ENCODE data around the gene FBXL14. TPM values are rescaled to one million over a fixed set of nuclear protein-coding genes. Genes with fewer than 3 reads are reported as not detected.

FBXL14 gene, protein sequence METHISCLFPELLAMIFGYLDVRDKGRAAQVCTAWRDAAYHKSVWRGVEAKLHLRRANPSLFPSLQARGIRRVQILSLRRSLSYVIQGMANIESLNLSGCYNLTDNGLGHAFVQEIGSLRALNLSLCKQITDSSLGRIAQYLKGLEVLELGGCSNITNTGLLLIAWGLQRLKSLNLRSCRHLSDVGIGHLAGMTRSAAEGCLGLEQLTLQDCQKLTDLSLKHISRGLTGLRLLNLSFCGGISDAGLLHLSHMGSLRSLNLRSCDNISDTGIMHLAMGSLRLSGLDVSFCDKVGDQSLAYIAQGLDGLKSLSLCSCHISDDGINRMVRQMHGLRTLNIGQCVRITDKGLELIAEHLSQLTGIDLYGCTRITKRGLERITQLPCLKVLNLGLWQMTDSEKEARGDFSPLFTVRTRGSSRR
- 10 to 100 TPM; 21.3 to 28.7 TPM for total RNA-seq

DNA sequence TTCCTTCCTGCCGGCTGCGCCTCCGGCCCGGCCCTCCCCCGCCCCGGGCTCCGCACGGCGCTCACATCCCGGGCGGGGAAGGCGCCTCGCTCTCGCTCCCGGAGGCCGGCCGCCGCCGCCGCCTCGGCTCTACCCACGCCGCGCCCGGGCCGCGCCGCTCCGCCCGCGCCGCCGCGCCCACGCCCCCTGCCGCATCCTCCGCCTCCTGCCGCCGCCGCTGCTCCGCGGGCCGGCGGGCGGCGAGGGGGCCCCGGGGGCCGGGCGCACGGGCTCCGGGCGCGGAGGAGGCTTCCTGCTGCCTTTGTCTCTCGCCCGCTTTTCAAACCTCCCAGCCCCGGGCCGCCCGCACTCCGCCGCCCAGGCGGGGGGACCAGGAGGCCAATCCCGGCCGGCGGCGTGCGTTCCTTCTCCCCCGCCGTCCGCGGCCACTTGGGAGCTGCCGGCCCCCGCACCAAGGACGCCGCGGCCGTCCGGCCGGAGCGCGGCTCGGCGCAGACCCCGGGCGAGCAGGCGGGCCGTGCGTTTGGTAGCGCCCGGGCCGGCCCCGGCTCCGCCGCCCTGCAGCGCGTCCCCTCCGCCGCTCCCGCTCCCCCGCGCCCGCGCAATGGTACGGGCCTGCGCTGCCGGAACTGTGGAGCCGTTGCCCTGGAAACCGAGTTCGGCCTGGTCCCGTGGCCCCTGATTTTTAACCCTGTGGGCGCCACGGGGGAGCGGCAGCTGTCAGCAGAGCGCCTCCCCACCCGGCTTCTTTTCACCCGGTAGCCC lies at the start of gene FBXL14:
Gene FBXL14, minus strand, starts transcription at position 321 of the 765 bp plus-strand sequence. CDS start 515 bp downstream, outside the sequence.
- intact Hi-C loops (cut with DNase I): loop anchor here (10.0 kb wide), 2 partner anchors 950 to 1020 kb away; no protein-coding TSS in a partner anchor
- H3K4me1 ChIP-seq (replicated peaks): peaks cover 12% of the 10 kb centered on the region

DNA sequence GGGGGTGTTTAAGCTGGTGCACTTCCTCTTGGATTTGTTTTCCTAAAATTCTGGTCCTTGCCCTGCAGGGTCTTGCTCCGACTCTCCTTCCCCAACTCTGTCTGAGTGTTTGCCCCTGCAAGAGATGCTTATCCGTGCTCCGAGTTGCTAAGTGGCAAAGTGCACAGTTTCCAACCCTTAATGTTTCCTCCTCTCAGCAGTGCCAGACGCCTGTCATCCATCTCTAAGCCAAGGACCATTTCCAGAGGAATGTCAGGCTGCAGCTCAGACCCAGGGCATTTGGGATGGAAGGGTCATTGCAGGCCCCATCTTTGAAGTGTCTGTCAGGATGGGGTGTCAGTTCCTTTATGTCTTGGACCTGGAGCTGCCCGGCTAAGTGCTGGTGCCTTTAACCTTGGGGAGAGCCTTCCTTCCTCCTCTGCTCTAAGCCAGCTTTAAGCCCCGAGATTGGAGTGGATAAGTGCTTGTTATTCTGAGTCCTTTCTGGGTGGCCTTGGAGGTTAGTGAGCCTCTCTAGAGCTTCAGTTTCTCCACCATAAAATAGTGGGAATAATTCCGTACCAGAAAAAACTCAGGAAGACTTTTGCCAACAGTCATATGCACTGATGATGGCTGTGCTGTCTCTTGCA lies 49.6 kb upstream of the FBXL14 start:
- H3K27ac ChIP-seq: no peak overlapping the region
- WGBS: 50% methylated on average over 7 of the region's 7 CpGs

More for the DNA sequence above, at the start of gene FBXL14:
- H3K27me3 ChIP-seq (replicated peaks; ENCODE audit: insufficient read depth): no peaks in the 10 kb centered on the region
- under 1% methylated on average over 71 of the region's 115 CpGs for WGBS
- TF ChIP-seq, protein P1, sequence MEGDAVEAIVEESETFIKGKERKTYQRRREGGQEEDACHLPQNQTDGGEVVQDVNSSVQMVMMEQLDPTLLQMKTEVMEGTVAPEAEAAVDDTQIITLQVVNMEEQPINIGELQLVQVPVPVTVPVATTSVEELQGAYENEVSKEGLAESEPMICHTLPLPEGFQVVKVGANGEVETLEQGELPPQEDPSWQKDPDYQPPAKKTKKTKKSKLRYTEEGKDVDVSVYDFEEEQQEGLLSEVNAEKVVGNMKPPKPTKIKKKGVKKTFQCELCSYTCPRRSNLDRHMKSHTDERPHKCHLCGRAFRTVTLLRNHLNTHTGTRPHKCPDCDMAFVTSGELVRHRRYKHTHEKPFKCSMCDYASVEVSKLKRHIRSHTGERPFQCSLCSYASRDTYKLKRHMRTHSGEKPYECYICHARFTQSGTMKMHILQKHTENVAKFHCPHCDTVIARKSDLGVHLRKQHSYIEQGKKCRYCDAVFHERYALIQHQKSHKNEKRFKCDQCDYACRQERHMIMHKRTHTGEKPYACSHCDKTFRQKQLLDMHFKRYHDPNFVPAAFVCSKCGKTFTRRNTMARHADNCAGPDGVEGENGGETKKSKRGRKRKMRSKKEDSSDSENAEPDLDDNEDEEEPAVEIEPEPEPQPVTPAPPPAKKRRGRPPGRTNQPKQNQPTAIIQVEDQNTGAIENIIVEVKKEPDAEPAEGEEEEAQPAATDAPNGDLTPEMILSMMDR (IDR thresholded peaks at IDR 0.05): peak in 1 of 4 experiments; percentile 16
- TF ChIP-seq POLR2AphosphoS5 (IDR thresholded peaks at IDR 0.05) (peak; percentile 66), POLR2A (IDR thresholded peaks at IDR 0.05) (peak; percentile 38)
- no peaks in the 10 kb centered on the region for H3K36me3 ChIP-seq
- peak within 1 kb of the TSS; percentile 73 to 75 for H3K4me3 ChIP-seq
- H3K27ac ChIP-seq: peak within 1 kb of the TSS; percentile 96 to 97
- DNase-seq (ENCODE audit: low spot score): peak; percentile 80
- H3K9me3 ChIP-seq: no peaks in the 10 kb centered on the region

DNA sequence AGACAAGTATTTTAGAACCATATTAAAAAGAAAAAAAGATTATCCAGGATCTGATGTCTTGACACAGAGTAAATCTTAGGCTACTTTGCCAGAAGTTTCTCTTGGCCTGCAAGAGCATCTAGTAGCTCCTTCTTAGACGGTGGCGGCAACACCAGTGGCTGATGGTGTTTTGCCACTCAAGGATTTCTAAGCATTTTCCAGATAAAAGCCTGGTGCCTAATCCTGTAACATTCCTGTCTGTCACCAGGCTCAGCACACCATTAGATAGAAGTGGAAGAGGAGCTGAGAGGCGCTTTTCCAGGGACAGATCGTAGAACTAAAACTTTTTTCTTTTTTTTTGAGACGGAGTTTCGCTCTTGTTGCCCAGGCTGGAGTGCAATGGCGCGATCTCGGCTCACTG lies 48.7 kb upstream of the FBXL14 start:
- TF ChIP-seq, protein P1 (IDR thresholded peaks at IDR 0.05): no peak
- no peak for TF ChIP-seq POLR2A (IDR thresholded peaks at IDR 0.05)
- no peak for TF ChIP-seq POLR2AphosphoS5 (IDR thresholded peaks at IDR 0.05)
- no peaks in the 10 kb centered on the region for H3K4me1 ChIP-seq (replicated peaks)
- H3K9me3 ChIP-seq: no peaks in the 10 kb centered on the region
- 91% methylated on average over 9 of the region's 9 CpGs for WGBS
- peak overlapping the region in 1 of 2 donors; percentile 36 for H3K27ac ChIP-seq
- intact Hi-C loops (cut with DNase I): no loop called here
- no peak overlapping the region for H3K4me3 ChIP-seq
- H3K27me3 ChIP-seq (replicated peaks; ENCODE audit: insufficient read depth): no peaks in the 10 kb centered on the region
- H3K36me3 ChIP-seq: peaks cover 0 to 3% of the 10 kb centered on the region in 2 donors
- DNase-seq (ENCODE audit: low spot score): no peak

More for the DNA sequence above, 49.6 kb upstream of the FBXL14 start:
- TF ChIP-seq, protein P1 (IDR thresholded peaks at IDR 0.05): no peak
- TF ChIP-seq POLR2A (IDR thresholded peaks at IDR 0.05) (no peak), POLR2AphosphoS5 (IDR thresholded peaks at IDR 0.05) (no peak)
- no peaks in the 10 kb centered on the region for H3K27me3 ChIP-seq (replicated peaks; ENCODE audit: insufficient read depth)
- no peaks in the 10 kb centered on the region for H3K36me3 ChIP-seq
- H3K4me1 ChIP-seq (replicated peaks): no peaks in the 10 kb centered on the region
- no peak overlapping the region for H3K4me3 ChIP-seq
- intact Hi-C loops (cut with DNase I): no loop called here
- no peak for DNase-seq (ENCODE audit: low spot score)
- H3K9me3 ChIP-seq: no peaks in the 10 kb centered on the region

DNA sequence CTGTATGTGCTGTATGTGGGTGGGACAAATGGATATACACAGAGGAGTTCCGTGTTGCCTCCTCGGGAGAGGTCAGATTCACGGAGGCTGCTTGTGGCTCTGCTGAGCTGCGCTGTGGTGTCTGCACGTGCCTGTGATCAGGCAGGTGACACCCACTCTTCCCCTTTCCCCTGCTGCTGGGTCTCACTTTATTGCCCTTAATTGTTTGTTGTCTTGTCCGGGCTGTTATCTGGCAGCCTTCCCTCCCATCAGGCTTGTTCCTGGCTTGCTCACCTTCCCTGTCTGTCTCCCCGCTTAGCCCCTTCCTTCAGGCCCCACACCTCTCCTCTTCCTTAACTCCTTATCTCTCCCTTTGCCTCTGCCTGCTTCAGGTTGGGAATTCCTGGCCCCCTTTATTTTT lies 48.1 kb upstream of the FBXL14 start:
- peak overlapping the region in 1 of 2 donors; percentile 36 for H3K27ac ChIP-seq
- no peaks in the 10 kb centered on the region for H3K9me3 ChIP-seq
- no peaks in the 10 kb centered on the region for H3K27me3 ChIP-seq (replicated peaks; ENCODE audit: insufficient read depth)
- no peaks in the 10 kb centered on the region for H3K4me1 ChIP-seq (replicated peaks)
- 46% methylated on average over 7 of the region's 7 CpGs for WGBS
- intact Hi-C loops (cut with DNase I): no loop called here
- no peak for DNase-seq (ENCODE audit: low spot score)
- H3K36me3 ChIP-seq: peaks cover 0 to 3% of the 10 kb centered on the region in 2 donors
- TF ChIP-seq, protein P1 (IDR thresholded peaks at IDR 0.05): no peak
- TF ChIP-seq POLR2A (IDR thresholded peaks at IDR 0.05) (no peak), POLR2AphosphoS5 (IDR thresholded peaks at IDR 0.05) (no peak)
- no peak overlapping the region for H3K4me3 ChIP-seq

Measured in prostate gland (tissue), 2 donors.